Neural progenitor cell (in vitro differentiated cells): ENCODE results near the gene CEL.

Experiments used
- CTCF ChIP-seq: fragments of 200-600 bp; sonication (generic); IDR thresholded peaks from 2 replicates; pipeline ENCODE4 v1.5.1; 2017; ENCODE audit warnings: antibody characterized with exemption, mild to moderate bottlenecking
- EZH2 ChIP-seq: fragments of 200-600 bp; sonication (generic); IDR thresholded peaks from 2 replicates; pipeline ENCODE4 v1.6.1; 2017; ENCODE audit warnings: antibody characterized with exemption, mild to moderate bottlenecking, moderate library complexity
- EZH2phosphoT487 ChIP-seq: fragments of 200-600 bp; sonication (generic); IDR thresholded peaks from 2 replicates; pipeline ENCODE4 v1.6.1; 2017; ENCODE audit warnings: antibody characterized with exemption

GRCh38 chr9:133014696-133015095 lies 47.1 kb upstream of the CEL start:
- TF ChIP-seq CTCF (no peak), EZH2phosphoT487 (no peak), EZH2 (no peak)
